Stimulated activated naive CD8-positive, alpha-beta T cell treated with anti-CD3 and anti-CD28 coated beads, Interleukin-15, amount 100 ng/mL, for 72 hours (primary cell): ENCODE data around the gene ARSJ.

Experiments
- ATAC-seq: fragments of 150-1000 bp; cut with Tn5 transposase; 2 replicates; pipeline ENCODE4 v1.10.0; 2021; ENCODE audit warnings: mild to moderate bottlenecking, moderate library complexity
- DNase-seq, 2 donors: peaks; one replicate each; pipeline ENCODE4 v3.0.0; 2021 to 2022
- H3K27ac Mint-ChIP-seq, 2 donors: one replicate each; pipeline ENCODE4 v1.8.0; 2022; ENCODE audit warnings: mild to moderate bottlenecking in 2 of 2, mixed read lengths in 2 of 2, moderate library complexity in 2 of 2
- H3K27me3 Mint-ChIP-seq: one replicate; pipeline ENCODE4 v1.8.0; 2022; ENCODE audit warnings: mixed read lengths
- H3K4me1 Mint-ChIP-seq: one replicate; pipeline ENCODE4 v1.8.0; 2022; ENCODE audit warnings: mild to moderate bottlenecking, mixed read lengths
- H3K4me3 Mint-ChIP-seq, 2 donors: one replicate each; pipeline ENCODE4 v1.8.0; 2022; ENCODE audit warnings: mild to moderate bottlenecking in 2 of 2, mixed read lengths in 2 of 2, moderate library complexity in 1 of 2
- H3K9me3 Mint-ChIP-seq, 2 donors: one replicate each; pipeline ENCODE4 v1.8.0; 2022; ENCODE audit warnings: mixed read lengths in 2 of 2

Gene ARSJ

GRCh38 chr4:113904877-113905276 is 74.6 kb downstream of the ARSJ start:
- H3K27ac Mint-ChIP-seq, result no peak overlapping the region
- no peak for DNase-seq
- no peaks in the 10 kb centered on the region for H3K27me3 Mint-ChIP-seq
- H3K9me3 Mint-ChIP-seq, result peaks cover 8 to 13% of the 10 kb centered on the region in 2 donors
- no peak overlapping the region for H3K4me3 Mint-ChIP-seq
- peaks cover 43% of the 10 kb centered on the region for H3K4me1 Mint-ChIP-seq
- no peak for ATAC-seq

- peak; percentile 46 to 54 for DNase-seq
- Mint-ChIP-seq H3K27ac (peak overlapping the region; percentile 81 to 98), H3K4me1 (peaks cover 58% of the 10 kb centered on the region), H3K4me3 (peak overlapping the region; percentile 72 to 92), H3K9me3 (no peaks in the 10 kb centered on the region), H3K27me3 (no peaks in the 10 kb centered on the region)
- ATAC-seq, result peak; percentile 92
These were observed 77.3 kb downstream of the ARSJ start for GRCh38 chr4:113901994-113902787.

DNA sequence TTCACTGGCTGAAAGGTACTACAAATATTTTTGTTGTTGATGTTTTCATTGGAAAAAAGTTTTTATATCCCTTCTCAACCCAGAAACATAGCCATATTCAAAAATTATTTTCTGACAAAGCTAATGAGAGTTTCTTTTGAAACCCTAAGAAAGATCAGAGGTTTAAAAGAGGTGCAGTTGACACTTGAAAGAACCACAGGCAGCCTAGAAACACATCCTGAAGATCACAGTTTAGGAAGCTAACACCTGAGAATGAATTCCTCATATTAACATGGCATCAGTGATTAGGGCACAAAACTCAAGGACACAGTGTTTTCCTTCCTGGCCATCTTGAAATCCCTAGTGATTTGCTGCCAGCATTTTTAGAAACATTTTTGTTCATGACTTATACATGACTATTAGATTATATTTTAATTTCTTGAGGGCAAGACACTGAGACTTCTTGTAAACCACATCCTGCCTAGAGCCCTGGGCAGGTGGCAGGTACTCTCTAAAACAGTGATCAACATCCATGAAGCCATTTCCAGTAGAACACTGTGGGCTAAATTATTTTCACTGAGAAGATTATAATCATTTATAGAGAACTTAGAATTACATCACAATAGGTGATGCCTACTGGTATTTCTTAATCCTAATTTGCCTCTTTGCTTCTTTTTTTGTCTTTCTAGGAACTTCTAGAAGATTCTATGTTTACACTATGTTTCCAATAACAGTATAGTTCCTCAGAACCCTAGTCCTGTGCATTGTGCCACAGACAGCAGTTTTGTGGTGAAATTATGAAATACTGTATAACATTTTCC is 80.0 kb downstream of the ARSJ start:
- ATAC-seq, result peak; percentile 83
- H3K27me3 Mint-ChIP-seq, result no peaks in the 10 kb centered on the region
- H3K9me3 Mint-ChIP-seq, result no peaks in the 10 kb centered on the region
- peak; percentile 8 to 18 for DNase-seq
- peaks cover 50% of the 10 kb centered on the region for H3K4me1 Mint-ChIP-seq
- H3K27ac Mint-ChIP-seq, result peak overlapping the region; percentile 61 to 78
- H3K4me3 Mint-ChIP-seq, result peak overlapping the region in 1 of 2 donors; percentile 42

DNA sequence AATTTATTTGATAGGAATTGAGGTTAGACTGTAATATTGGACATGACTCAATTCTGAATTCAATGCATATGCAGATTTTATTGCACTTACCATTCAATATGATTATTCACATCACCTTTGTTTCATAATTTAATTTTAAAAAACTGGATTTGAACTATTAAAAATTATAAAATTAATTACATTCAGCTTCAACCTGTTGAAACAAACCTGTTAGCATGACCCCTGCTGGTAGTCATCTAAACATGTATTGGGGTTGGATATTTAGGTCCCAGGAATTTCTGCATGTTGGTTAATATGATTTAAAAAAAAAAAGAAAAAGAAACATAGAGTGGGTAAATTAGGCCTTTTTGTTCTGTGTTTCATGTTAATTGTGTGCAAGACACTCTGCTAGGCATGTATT is 85.9 kb downstream of the ARSJ start:
- Mint-ChIP-seq H3K4me1 (peaks cover 14% of the 10 kb centered on the region), H3K4me3 (no peak overlapping the region), H3K27ac (no peak overlapping the region), H3K9me3 (peaks cover 8% of the 10 kb centered on the region in 2 donors), H3K27me3 (no peaks in the 10 kb centered on the region)
- ATAC-seq (no peak), DNase-seq (no peak)

DNA sequence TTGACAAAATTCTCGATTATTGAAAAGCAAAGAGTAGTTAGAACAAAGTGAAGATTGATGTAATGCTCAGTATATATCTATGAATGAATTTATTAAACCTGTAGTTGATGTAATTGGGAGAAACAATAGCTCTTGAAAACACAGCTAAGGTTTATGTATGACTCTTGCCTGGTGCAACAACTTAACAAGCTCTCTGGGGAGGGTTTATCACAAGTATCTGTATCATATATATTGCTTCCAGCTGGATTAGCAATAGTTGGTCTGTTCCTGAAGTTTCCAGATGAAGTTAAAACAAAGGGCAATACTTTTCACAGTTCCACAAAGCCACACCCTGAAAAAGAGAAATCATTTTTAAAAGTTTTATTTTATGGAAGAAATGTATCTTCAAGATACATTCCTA is 91.4 kb downstream of the ARSJ start:
- Mint-ChIP-seq H3K27ac (no peak overlapping the region), H3K27me3 (no peaks in the 10 kb centered on the region), H3K4me3 (no peak overlapping the region), H3K9me3 (peaks cover 8% of the 10 kb centered on the region in 2 donors), H3K4me1 (no peaks in the 10 kb centered on the region)
- ATAC-seq (no peak), DNase-seq (no peak)

- Mint-ChIP-seq H3K4me3 (no peak overlapping the region), H3K9me3 (peaks cover 8% of the 10 kb centered on the region in 2 donors), H3K27me3 (no peaks in the 10 kb centered on the region), H3K4me1 (no peaks in the 10 kb centered on the region), H3K27ac (no peak overlapping the region)
- DNase-seq (no peak), ATAC-seq (no peak)
These were observed 94.2 kb downstream of the ARSJ start for GRCh38 chr4:113885291-113885690.

DNA sequence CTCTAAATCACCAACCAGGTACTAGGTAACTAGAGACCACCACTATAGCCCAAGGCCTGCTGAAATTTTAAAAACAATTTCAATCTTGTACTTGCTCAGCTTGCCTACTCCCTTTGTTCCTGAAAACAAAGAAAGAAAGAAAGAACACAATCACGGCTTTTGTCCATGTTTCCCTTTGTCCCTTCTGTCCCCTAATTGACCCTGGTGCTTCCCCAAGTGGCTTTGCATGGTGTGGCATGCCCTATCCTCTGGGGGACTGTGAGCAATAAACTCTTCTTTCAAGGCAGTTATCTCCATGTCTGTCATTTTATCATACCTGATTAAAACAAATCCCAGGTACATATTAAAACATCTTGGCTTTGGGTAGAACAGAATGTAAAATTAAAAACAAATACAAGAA is 94.8 kb downstream of the ARSJ start:
- DNase-seq (no peak), ATAC-seq (no peak)
- H3K27ac Mint-ChIP-seq, result no peak overlapping the region
- H3K27me3 Mint-ChIP-seq, result no peaks in the 10 kb centered on the region
- H3K4me1 Mint-ChIP-seq, result no peaks in the 10 kb centered on the region
- H3K4me3 Mint-ChIP-seq, result no peak overlapping the region
- peaks cover 1 to 2% of the 10 kb centered on the region in 2 donors for H3K9me3 Mint-ChIP-seq

DNA sequence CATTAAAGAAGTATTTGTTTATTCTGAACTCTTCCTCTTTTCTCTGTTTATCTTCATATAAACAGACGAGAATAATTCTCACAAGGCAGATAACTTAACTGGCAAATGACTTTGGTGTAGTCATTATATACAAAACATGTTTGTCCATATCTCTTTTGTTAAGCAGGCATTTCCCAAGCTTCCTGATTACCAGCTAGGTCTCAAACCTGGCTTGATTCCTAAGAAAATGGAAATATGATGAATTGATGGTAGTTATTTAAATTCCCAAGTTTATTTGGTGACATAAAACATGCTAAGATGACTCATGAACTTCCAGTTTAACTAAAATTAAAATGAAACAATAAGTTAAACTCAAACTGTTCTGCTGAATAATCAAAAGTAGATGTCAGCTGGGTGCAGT is 96.8 kb downstream of the ARSJ start:
- Mint-ChIP-seq H3K9me3 (no peaks in the 10 kb centered on the region), H3K27me3 (no peaks in the 10 kb centered on the region), H3K27ac (no peak overlapping the region), H3K4me1 (no peaks in the 10 kb centered on the region), H3K4me3 (no peak overlapping the region)
- DNase-seq (no peak), ATAC-seq (no peak)

DNA sequence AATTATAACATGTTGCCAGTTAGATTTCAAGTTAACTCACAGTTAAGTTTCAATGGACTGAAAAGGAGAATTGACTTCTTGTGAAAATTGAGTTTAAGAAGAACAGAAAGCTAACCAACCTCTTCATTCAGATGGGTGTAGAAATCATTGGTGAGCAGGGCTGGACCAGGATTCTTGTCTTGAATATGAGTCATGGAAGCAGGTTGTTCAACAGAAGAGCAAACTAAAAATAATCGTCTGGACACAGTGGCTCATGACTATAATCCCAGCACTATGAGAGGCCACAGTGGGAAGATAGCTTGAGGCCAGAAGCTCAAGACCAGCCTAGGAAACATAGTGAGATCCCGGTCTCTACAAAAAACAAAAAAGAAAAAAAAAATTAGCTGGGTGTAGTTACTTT is 98.2 kb downstream of the ARSJ start:
- Mint-ChIP-seq H3K4me1 (no peaks in the 10 kb centered on the region), H3K9me3 (no peaks in the 10 kb centered on the region), H3K27me3 (no peaks in the 10 kb centered on the region), H3K27ac (no peak overlapping the region), H3K4me3 (no peak overlapping the region)
- no peak for DNase-seq
- ATAC-seq, result no peak

DNA sequence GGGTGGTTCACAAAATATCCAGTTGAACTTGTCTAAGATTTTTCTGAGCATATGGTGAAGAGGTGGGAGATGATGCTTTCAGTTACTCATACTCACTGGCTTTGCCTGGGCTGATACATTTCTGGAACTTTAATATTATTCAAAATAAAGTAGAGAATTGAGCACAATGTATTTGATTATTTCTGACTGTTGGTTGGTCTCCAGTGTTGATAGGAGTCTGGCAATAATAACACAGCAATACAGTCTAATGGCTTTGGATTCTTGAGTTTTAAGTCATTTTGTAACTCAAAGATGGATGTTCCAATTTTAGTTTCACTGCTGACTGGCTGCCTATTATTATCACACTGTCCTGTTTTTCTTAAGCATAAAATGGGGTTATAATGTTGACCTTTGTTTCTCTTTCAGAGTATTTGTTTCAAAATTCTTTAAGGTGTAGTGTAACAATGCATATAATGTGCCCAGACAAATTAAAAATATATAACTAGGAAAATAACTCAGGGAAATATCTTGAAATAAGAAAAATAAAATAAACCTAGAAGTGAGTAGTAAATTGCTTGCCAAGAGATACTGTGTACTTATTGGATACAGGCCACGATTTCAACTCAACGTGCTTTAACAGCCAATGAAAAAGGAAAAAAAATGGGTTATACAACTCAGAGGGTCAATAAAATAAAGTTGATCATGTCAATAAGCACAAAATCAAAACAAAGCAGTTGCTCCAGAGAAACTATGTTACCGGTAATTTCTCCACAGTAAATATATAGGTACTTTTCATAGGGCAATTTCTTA is 99.0 kb downstream of the ARSJ start:
- H3K9me3 Mint-ChIP-seq, result no peaks in the 10 kb centered on the region
- ATAC-seq (no peak), DNase-seq (no peak)
- no peaks in the 10 kb centered on the region for H3K4me1 Mint-ChIP-seq
- no peaks in the 10 kb centered on the region for H3K27me3 Mint-ChIP-seq
- H3K27ac Mint-ChIP-seq, result no peak overlapping the region
- no peak overlapping the region for H3K4me3 Mint-ChIP-seq

- H3K27me3 Mint-ChIP-seq, result no peaks in the 10 kb centered on the region
- ATAC-seq (no peak), DNase-seq (no peak)
- H3K27ac Mint-ChIP-seq, result no peak overlapping the region
- no peaks in the 10 kb centered on the region for H3K9me3 Mint-ChIP-seq
- H3K4me1 Mint-ChIP-seq, result peaks cover 6% of the 10 kb centered on the region
- no peak overlapping the region for H3K4me3 Mint-ChIP-seq
These were observed 100.8 kb downstream of the ARSJ start for GRCh38 chr4:113878668-113879067.

- Mint-ChIP-seq H3K4me3 (no peak overlapping the region), H3K27ac (no peak overlapping the region), H3K9me3 (peaks cover 12 to 15% of the 10 kb centered on the region in 2 donors), H3K4me1 (peaks cover 13% of the 10 kb centered on the region), H3K27me3 (no peaks in the 10 kb centered on the region)
- ATAC-seq (no peak), DNase-seq (no peak)
These were observed 105.0 kb downstream of the ARSJ start for GRCh38 chr4:113874480-113874879.

DNA sequence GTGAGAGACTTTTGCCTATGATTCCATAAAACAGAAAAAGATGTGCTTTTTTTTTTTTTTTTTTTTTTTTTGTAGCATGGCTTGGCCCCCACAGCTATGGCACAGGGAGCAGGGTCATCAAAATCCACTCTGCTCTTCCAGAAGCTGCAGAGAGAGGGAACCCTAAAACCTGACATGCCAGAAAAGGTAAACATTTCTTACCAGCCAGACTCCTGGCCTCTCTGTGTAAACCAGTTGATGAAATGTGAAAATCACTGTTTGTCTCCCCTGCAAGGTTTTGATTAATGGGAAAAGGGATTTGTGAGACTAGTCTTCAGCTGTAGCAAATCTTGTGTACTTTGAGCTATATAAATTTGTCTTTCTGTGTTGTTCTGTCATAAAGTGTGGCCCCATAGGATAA is 105.9 kb downstream of the ARSJ start:
- ATAC-seq (no peak), DNase-seq (no peak)
- H3K27me3 Mint-ChIP-seq, result no peaks in the 10 kb centered on the region
- H3K27ac Mint-ChIP-seq, result no peak overlapping the region
- no peak overlapping the region for H3K4me3 Mint-ChIP-seq
- peaks cover 13% of the 10 kb centered on the region for H3K4me1 Mint-ChIP-seq
- peaks cover 12 to 15% of the 10 kb centered on the region in 2 donors for H3K9me3 Mint-ChIP-seq

DNA sequence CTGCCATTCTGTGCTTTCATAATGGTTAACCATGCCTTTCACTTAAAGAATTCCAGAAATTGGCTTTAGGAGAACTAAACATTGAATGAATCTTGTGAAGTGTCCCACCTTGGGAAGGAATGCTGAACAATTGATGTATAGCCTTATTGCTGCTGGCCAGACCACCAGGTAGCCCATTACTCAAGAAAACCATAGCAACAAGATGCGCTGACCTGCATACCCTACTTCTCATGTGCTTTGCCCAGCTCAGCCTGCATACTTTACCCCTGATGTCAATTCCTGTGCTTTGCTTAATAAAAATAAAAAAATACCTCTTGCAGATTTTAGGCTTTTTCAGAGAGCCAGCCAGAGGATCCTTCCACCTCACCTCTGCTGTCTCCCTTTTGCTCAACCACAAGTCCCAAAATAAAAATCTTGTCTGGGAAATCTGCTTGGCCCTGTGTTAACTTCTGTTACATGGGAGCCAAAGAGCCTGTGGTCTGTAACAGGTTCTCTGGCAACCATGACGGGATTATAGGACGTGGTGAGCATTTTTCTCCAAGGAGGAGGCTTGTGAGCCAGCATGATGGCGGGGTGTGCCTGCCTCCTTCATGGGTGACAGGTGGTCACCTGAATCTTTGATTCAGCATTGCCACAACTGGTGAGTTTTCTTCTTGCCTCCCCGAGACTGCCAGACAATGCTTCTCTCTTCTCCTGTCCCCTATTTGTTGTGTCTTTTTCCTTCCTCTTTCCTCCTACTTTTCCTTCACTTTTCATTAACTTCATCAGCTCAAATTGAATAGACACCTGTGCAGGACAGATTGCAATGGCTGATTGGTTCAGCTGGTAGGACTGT is 106.8 kb downstream of the ARSJ start:
- DNase-seq (no peak), ATAC-seq (no peak)
- Mint-ChIP-seq H3K4me1 (peaks cover 13% of the 10 kb centered on the region), H3K27me3 (no peaks in the 10 kb centered on the region), H3K4me3 (no peak overlapping the region), H3K9me3 (peaks cover 12 to 15% of the 10 kb centered on the region in 2 donors), H3K27ac (no peak overlapping the region)

DNA sequence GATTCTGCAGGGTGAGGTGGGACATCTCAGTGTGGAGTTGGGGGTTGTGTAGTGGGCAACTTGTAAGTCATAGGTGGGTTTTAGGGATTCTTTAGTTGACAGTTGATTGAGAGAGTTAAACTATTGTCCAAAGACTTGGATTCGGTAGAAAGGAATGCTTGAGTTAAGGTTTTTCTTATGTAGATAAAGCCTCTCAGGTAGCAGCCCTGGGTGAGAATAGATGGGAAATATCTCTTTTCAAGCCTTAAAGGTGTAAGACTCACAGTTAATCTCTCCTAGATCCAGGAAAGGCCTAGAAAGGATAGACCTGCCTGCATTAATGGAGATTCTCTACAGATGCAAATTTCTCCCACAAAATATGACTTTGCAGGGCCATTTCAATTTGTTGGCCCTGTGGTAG is 108.4 kb downstream of the ARSJ start:
- H3K4me1 Mint-ChIP-seq, result peaks cover 13% of the 10 kb centered on the region
- H3K4me3 Mint-ChIP-seq, result no peak overlapping the region
- ATAC-seq (no peak), DNase-seq (no peak)
- peak overlapping the region in 1 of 2 donors; percentile 0 for H3K27ac Mint-ChIP-seq
- H3K27me3 Mint-ChIP-seq, result no peaks in the 10 kb centered on the region
- peaks cover 12 to 15% of the 10 kb centered on the region in 2 donors for H3K9me3 Mint-ChIP-seq
